Kidney (tissue), 14 donors: ENCODE measurements around the gene ATOSB. TPM values are rescaled to one million over a fixed set of nuclear protein-coding genes. Genes with fewer than 3 reads are reported as not detected.

Experiments
- DNase-seq, 5 donors: peaks; one replicate each; pipeline ENCODE4 v3.0.0-alpha.2; 2013 to 2020
- FAIRE-seq: peaks from 2 replicates; lab custom pipeline; 2012; peaks lifted over from hg19 to GRCh38; lab: Jason Lieb, UNC
- H3K27ac ChIP-seq, 2 donors: one replicate each; pipeline ENCODE4 v1.7.0; 2013; ENCODE audit warnings: low read depth in 2 of 2, low read length in 2 of 2, inconsistent platforms in 1 of 2
- H3K27me3 ChIP-seq: one replicate; pipeline ENCODE4 v1.7.1; 2013; ENCODE audit warnings: low read length, inconsistent platforms; ENCODE audit not compliant: control insufficient read depth, insufficient read depth
- H3K36me3 ChIP-seq, 3 donors: one replicate each; pipeline versions ENCODE4 v1.7.0 to v1.7.1; 2013; ENCODE audit warnings: low read length in 3 of 3, control low read depth in 1 of 3, inconsistent platforms in 1 of 3; ENCODE audit not compliant: insufficient read depth in 3 of 3, control insufficient read depth in 2 of 3
- H3K4me1 ChIP-seq, 3 donors: one replicate each; pipeline versions ENCODE4 v1.7.0 to v1.7.1; 2013; ENCODE audit warnings: low read length in 3 of 3, inconsistent platforms in 1 of 3, low read depth in 1 of 3; ENCODE audit not compliant: control insufficient read depth in 2 of 3, insufficient read depth in 2 of 3
- H3K4me3 ChIP-seq, 3 donors: one replicate each; pipeline versions ENCODE4 v1.7.0 to v1.8.1; 2013; ENCODE audit warnings: low read length in 3 of 3, control low read depth in 1 of 3, inconsistent platforms in 1 of 3
- H3K9ac ChIP-seq, 3 donors: one replicate each; pipeline versions ENCODE4 v1.7.0 to v1.7.1; 2013; ENCODE audit warnings: low read length in 3 of 3, control low read depth in 1 of 3, inconsistent platforms in 1 of 3
- H3K9me3 ChIP-seq, 3 donors: one replicate each; pipeline versions ENCODE4 v1.7.0 to v1.7.1; 2013; ENCODE audit warnings: low read length in 3 of 3, control low read depth in 1 of 3, inconsistent platforms in 1 of 3; ENCODE audit not compliant: control insufficient read depth in 2 of 3, insufficient read depth in 1 of 3
- intact Hi-C: fragments of 100-400 bp; cut with DNase I; formaldehyde crosslinking; loops from one replicate; pipeline ENCODE4 v1.11.1; 2022
- polyA plus RNA-seq: library from polyadenylated mRNA; stranded (reverse); fragments of 350-450 nt; fragmentation: Illumina TruSeq; extraction: RNeasy Lipid Tissue Mini Kit (QIAGEN cat#74804); gene quantifications from one replicate; pipeline ENCODE4 v1.2.3, GENCODE V29; 2014; ENCODE audit warnings: low read depth, low replicate concordance; ENCODE audit not compliant: insufficient read depth
- total RNA-seq: library from RNA; stranded (reverse); fragmentation: NEBNext Ultra II Directional; extraction: Animal tissue kit (Norgen Biotek cat#: 25700); gene quantifications from one replicate; pipeline ENCODE4 v1.2.1, GENCODE V29; 2021
- TF ChIP-seq, protein P1 (sequence below): IDR thresholded peaks from 3 replicates; pipeline ENCODE4 v1.5.1; 2012; ENCODE audit warnings: mild to moderate bottlenecking, moderate library complexity, borderline replicate concordance; ENCODE audit not compliant: insufficient read depth; ENCODE audit errors: extremely low read depth
- donor health status: control.
- donor health status: control.
- donor health status: control.
- donor health status: control.
- donor health status: control.
- donor health status: DM: yes; HTN: yes; CAD: no.
- donor health status: Normal renal cell carcinoma (clear cell type).

Gene ATOSB
- total and polyA plus RNA-seq, 2 donors from 2014 or later, result 18.6 to 19.5 TPM

DNA sequence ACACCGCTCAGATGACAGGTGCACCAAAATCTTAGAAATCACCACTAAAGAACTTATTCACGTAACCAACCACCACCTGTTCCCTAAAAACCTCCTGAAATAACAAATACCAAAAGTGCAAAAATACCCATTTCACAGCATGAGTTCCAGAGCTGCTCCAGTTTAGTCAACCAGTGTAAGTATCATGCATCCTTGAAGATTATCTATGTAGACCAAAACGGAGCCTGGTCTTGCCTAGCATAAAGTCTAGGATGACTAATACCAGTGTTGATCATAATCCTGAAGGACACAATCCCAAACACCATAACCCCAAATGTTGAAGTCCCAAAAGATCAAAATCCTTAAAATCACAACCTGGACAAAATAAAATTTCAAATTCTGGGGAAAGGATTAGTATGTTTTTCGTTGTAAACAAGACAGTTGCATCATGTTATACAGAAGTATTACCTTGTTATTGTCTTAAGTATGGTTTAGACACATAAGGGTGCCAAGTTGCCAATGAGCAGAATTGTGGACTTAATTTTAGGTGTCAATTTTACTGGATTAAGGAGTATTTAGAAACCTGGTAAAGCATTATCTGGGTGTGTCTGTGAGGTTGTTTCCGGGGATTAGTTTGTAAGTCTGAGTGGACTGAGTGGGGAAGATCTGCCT, 61.4 kb downstream of the ATOSB start:
- DNase-seq (no peak), FAIRE-seq (no peak)
- Histone ChIP-seq H3K4me3 (no peak overlapping the region), H3K9ac (no peak overlapping the region), H3K27ac (no peak overlapping the region), H3K27me3 (no peaks in the 10 kb centered on the region), H3K36me3 (peaks cover 13 to 41% (median 33%) of the 10 kb centered on the region in 3 donors), H3K4me1 (no peaks in the 10 kb centered on the region), H3K9me3 (no peaks in the 10 kb centered on the region)
- intact Hi-C loops, result no loop called here
- TF ChIP-seq, protein P1, sequence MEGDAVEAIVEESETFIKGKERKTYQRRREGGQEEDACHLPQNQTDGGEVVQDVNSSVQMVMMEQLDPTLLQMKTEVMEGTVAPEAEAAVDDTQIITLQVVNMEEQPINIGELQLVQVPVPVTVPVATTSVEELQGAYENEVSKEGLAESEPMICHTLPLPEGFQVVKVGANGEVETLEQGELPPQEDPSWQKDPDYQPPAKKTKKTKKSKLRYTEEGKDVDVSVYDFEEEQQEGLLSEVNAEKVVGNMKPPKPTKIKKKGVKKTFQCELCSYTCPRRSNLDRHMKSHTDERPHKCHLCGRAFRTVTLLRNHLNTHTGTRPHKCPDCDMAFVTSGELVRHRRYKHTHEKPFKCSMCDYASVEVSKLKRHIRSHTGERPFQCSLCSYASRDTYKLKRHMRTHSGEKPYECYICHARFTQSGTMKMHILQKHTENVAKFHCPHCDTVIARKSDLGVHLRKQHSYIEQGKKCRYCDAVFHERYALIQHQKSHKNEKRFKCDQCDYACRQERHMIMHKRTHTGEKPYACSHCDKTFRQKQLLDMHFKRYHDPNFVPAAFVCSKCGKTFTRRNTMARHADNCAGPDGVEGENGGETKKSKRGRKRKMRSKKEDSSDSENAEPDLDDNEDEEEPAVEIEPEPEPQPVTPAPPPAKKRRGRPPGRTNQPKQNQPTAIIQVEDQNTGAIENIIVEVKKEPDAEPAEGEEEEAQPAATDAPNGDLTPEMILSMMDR, result no peak

Other genes with a start within 250 kb of the ATOSB start
- gene PHF24, start 157.6 kb downstream of the ATOSB start, total RNA-seq, result 0.98 TPM
- gene PHF24, start 157.6 kb downstream of the ATOSB start, polyA plus RNA-seq, result 0.09 TPM
- 10.6 TPM for gene DNAJB5, start 126.1 kb downstream of the ATOSB start, total RNA-seq
- 9.7 TPM for gene DNAJB5, start 126.1 kb downstream of the ATOSB start, polyA plus RNA-seq
- gene VCP, start 43.2 kb downstream of the ATOSB start, total RNA-seq, result 167 TPM
- gene VCP, start 43.2 kb downstream of the ATOSB start, polyA plus RNA-seq, result 118 TPM
- gene FANCG, start 35.9 kb downstream of the ATOSB start, total RNA-seq, result 13.8 TPM
- 13.5 TPM for gene FANCG, start 35.9 kb downstream of the ATOSB start, polyA plus RNA-seq
- gene PIGO, start 19.3 kb downstream of the ATOSB start, total RNA-seq, result 34.9 TPM
- 28.1 TPM for gene PIGO, start 19.3 kb downstream of the ATOSB start, polyA plus RNA-seq
- gene STOML2, start 12.7 kb downstream of the ATOSB start, total RNA-seq, result 81.9 TPM
- 150 TPM for gene STOML2, start 12.7 kb downstream of the ATOSB start, polyA plus RNA-seq
- gene UNC13B, start 46.1 kb upstream of the ATOSB start, total RNA-seq, result 43.6 TPM
- 20.8 TPM for gene UNC13B, start 46.1 kb upstream of the ATOSB start, polyA plus RNA-seq